Left lung (tissue), 10 donors: ENCODE results near the gene FOXO1. TPM values are rescaled to one million over a fixed set of nuclear protein-coding genes. Genes with fewer than 3 reads are reported as not detected.
A peak's percentile ranks its signal among the peaks of the same experiment; 100 is the strongest.

ENCODE experiments used
- ATAC-seq: fragments of 200-7000 bp; cut with Tn5 transposase; one replicate; pipeline ENCODE4 v1.9.1; 2020; ENCODE audit warnings: moderate library complexity
- DNase-seq, 4 donors: peaks; one replicate each; pipeline ENCODE4 v3.0.0-alpha.2; 2013 to 2020
- H3K27ac ChIP-seq, 2 donors: fragments of 200-600 bp; sonication (generic) in 1 of 2; one replicate each; pipeline versions ENCODE4 v1.5.0 to v1.8.0; 2020 to 2021
- H3K27me3 ChIP-seq, 2 donors: fragments of 200-600 bp; sonication (generic) in 1 of 2; one replicate each; pipeline versions ENCODE4 v1.5.0 to v1.8.0; 2020 to 2021
- H3K36me3 ChIP-seq, 2 donors: fragments of 200-600 bp; sonication (generic) in 1 of 2; one replicate each; pipeline versions ENCODE4 v1.5.0 to v1.8.0; 2020 to 2021
- H3K4me1 ChIP-seq, 2 donors: fragments of 200-600 bp; one replicate each; pipeline ENCODE4 v1.8.0; 2021
- H3K4me3 ChIP-seq, 2 donors: fragments of 200-600 bp; sonication (generic) in 1 of 2; one replicate each; pipeline versions ENCODE4 v1.5.0 to v1.8.0; 2020 to 2021; ENCODE audit warnings: mild to moderate bottlenecking in 1 of 2
- H3K9me3 ChIP-seq, 2 donors: fragments of 200-600 bp; sonication (generic) in 1 of 2; one replicate each; pipeline versions ENCODE4 v1.5.0 to v1.8.0; 2020 to 2021
- intact Hi-C, 2 donors: fragments of 100-400 bp; cut with DNase I; formaldehyde crosslinking; loops; one replicate each; pipeline versions ENCODE4 v1.11.2 to v1.14.2; 2022
- polyA plus RNA-seq, 6 donors: library from polyadenylated mRNA; unstranded; fragments of 120-200 nt; gene quantifications; one replicate each; pipeline ENCODE4 v1.2.1, GENCODE V29; 2013; ENCODE audit not compliant: insufficient read length in 6 of 6
- total RNA-seq, 2 donors: library from RNA; stranded (reverse); fragmentation: NEBNext Ultra II Directional; extraction: Animal tissue kit (Norgen Biotek cat#: 25700); gene quantifications; one replicate each; pipeline ENCODE4 v1.2.1, GENCODE V29; 2021
- TF ChIP-seq, protein P1 (sequence below), 2 donors: fragments of 200-600 bp; sonication (generic) in 1 of 2; IDR thresholded peaks; one replicate each; pipeline versions ENCODE4 v1.5.0 to v1.8.0; 2021; ENCODE audit warnings: antibody characterized with exemption in 2 of 2
- donor health status: DM: no; HTN: yes; CAD: no.
- donor health status: DM: no; HTN: no; CAD: no.

The FOXO1 gene
- total and polyA plus RNA-seq, 8 donors, result 12.1 to 24.0 (median 13.8) TPM

DNA sequence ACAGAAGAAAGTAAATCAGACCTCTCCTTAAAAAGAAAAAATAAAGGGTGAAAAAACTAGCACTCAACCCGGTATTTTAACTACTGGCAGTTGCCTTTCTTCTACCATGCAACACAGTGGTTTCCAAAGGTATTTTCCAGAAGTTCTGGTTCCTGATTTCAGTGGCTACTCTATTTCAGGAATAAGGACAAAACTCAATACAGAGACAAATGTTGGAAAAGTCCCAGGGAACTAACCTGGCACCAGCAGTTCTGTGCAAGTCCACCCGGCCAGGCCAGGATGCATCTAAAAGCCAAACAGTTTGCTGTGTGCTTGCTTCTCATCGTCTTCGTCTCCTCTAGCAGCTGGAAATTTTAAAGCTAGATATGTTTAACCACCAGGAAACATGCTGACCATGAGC lies 52.5 kb downstream of the FOXO1 start:
- ATAC-seq, result no peak
- H3K27me3 ChIP-seq, result no peaks in the 10 kb centered on the region
- H3K4me3 ChIP-seq, result no peak overlapping the region
- H3K4me1 ChIP-seq, result peaks cover 0 to 39% of the 10 kb centered on the region in 2 donors
- intact Hi-C loops, result no loop called here
- no peaks in the 10 kb centered on the region for H3K9me3 ChIP-seq
- DNase-seq, result no peak
- peak overlapping the region in 1 of 2 donors; percentile 61 for H3K27ac ChIP-seq
- no peaks in the 10 kb centered on the region for H3K36me3 ChIP-seq
- TF ChIP-seq, protein P1, sequence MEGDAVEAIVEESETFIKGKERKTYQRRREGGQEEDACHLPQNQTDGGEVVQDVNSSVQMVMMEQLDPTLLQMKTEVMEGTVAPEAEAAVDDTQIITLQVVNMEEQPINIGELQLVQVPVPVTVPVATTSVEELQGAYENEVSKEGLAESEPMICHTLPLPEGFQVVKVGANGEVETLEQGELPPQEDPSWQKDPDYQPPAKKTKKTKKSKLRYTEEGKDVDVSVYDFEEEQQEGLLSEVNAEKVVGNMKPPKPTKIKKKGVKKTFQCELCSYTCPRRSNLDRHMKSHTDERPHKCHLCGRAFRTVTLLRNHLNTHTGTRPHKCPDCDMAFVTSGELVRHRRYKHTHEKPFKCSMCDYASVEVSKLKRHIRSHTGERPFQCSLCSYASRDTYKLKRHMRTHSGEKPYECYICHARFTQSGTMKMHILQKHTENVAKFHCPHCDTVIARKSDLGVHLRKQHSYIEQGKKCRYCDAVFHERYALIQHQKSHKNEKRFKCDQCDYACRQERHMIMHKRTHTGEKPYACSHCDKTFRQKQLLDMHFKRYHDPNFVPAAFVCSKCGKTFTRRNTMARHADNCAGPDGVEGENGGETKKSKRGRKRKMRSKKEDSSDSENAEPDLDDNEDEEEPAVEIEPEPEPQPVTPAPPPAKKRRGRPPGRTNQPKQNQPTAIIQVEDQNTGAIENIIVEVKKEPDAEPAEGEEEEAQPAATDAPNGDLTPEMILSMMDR (IDR thresholded peaks at IDR 0.05), result no peak

DNA sequence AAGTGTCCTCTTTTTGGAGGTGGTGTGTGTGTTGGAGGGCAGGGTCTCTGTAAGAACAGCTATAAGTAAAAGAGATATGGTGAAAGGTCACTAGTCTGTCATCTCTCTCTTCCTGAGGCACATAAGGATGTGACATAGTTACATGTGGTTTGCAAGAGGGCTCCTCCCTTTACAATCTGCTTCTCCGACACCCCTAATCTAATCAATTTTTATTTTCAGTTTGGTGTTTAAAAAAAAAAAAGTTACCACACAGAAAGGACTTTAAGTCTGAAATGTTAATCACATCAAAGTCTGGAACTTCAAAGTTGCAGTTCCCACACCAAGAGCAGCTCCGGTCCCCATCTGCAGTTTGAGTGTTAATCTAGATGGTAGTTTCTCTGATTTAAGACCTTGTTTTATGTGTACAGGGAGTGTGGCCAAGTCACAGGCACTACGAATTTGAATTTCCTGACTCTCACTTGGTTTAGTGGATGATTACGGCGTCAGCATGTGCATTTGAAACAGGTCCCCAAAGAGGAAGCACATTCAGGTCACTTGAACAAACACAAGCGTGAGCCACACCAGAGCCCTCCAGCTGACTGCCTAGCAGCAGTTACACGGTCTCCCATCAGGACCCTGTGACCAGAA lies 53.1 kb downstream of the FOXO1 start:
- peaks cover 0 to 39% of the 10 kb centered on the region in 2 donors for H3K4me1 ChIP-seq
- intact Hi-C loops, result no loop called here
- peak in 1 of 4 donors; percentile 32 for DNase-seq
- H3K9me3 ChIP-seq, result no peaks in the 10 kb centered on the region
- H3K27ac ChIP-seq, result peak overlapping the region in 1 of 2 donors; percentile 61
- peak; percentile 71 for ATAC-seq
- TF ChIP-seq, protein P1 (IDR thresholded peaks at IDR 0.05), result no peak
- H3K27me3 ChIP-seq, result no peaks in the 10 kb centered on the region
- no peak overlapping the region for H3K4me3 ChIP-seq
- no peaks in the 10 kb centered on the region for H3K36me3 ChIP-seq

DNA sequence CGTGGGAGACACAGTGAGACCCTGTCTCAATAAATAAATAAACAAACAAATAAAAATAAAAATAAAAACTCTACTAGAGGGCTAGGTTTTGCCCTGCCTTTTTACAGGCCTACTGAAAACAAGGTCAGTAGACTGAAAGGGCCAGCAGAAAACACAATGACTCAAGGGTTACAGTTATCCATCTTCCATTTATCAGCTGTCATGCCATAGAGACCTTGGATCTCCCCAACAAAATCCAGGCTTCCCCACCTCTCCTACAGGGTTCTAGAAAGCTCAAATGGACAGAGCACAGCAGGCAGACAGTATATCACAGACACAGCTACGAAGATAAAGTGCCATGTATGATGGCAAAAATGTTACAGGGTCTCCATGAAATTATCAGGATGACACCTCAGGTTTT lies 54.4 kb downstream of the FOXO1 start:
- no peak for ATAC-seq
- Histone ChIP-seq H3K36me3 (no peaks in the 10 kb centered on the region), H3K4me1 (peaks cover 0 to 29% of the 10 kb centered on the region in 2 donors), H3K27ac (no peak overlapping the region), H3K9me3 (no peaks in the 10 kb centered on the region), H3K27me3 (no peaks in the 10 kb centered on the region), H3K4me3 (no peak overlapping the region)
- intact Hi-C loops, result no loop called here
- DNase-seq, result no peak
- TF ChIP-seq, protein P1 (IDR thresholded peaks at IDR 0.05), result no peak

DNA sequence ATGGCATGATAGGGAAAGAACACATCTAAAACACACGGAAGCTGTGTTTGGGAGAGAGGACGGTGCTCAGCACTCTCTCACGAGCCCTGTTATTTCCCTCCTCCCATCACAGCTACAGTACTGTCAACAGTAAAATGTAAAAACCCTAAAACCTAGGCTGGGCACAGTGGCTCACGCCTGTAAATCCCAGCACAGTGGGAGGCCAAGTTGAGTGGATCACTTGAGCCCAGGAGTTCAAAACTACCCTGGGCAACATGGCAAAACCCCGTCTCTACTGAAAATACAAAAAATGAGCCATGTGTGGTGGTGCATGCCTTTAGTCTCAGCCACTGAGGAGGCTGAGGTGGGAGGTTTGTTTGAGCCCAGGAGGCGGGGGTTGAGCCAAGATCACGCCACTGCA lies 54.8 kb downstream of the FOXO1 start:
- no peak overlapping the region for H3K4me3 ChIP-seq
- H3K4me1 ChIP-seq, result peaks cover 0 to 28% of the 10 kb centered on the region in 2 donors
- H3K27me3 ChIP-seq, result no peaks in the 10 kb centered on the region
- no peak overlapping the region for H3K27ac ChIP-seq
- TF ChIP-seq, protein P1 (IDR thresholded peaks at IDR 0.05), result no peak
- ATAC-seq (no peak), DNase-seq (no peak)
- no peaks in the 10 kb centered on the region for H3K36me3 ChIP-seq
- intact Hi-C loops, result no loop called here
- no peaks in the 10 kb centered on the region for H3K9me3 ChIP-seq

DNA sequence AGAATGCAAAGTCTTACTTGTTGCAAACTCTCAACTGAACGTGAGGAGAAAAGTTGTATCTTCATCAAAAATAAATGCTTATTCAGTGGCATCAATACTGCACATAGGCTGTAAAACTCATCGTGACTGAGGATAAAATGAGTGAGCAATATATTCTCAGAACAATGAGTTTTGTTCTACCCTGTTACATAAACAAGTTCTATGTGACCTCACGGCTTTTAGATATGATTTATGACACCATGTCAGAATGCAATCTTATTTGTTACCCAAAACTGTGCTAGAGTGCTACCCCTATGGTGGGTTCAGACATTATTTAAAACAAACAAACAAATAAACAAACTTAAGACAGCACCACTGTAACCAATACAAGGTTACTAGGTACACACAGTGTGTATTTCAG lies 55.4 kb downstream of the FOXO1 start:
- H3K9me3 ChIP-seq, result no peaks in the 10 kb centered on the region
- H3K4me1 ChIP-seq, result peaks cover 0 to 28% of the 10 kb centered on the region in 2 donors
- TF ChIP-seq, protein P1 (IDR thresholded peaks at IDR 0.05), result no peak
- H3K4me3 ChIP-seq, result no peak overlapping the region
- no peaks in the 10 kb centered on the region for H3K27me3 ChIP-seq
- H3K36me3 ChIP-seq, result no peaks in the 10 kb centered on the region
- intact Hi-C loops, result no loop called here
- H3K27ac ChIP-seq, result no peak overlapping the region
- no peak for DNase-seq
- no peak for ATAC-seq
